Measurements from ENCODE around the gene ACBD4. TPM values are rescaled to one million over a fixed set of nuclear protein-coding genes. Genes with fewer than 3 reads are reported as not detected.

ACBD4 gene
- total and polyA plus RNA-seq, 2 of the 13 experiments (the other 11 are each of a cell fraction or from before 2014, with no cell fraction given) = 16.1 to 26.9 TPM

GRCh38 chr17:45160447-45161287 is 25.2 kb downstream of the ACBD4 start (continued):
- TF ChIP-seq ARID4A (CRISPR knock-in tag; IDR thresholded peaks at IDR 0.05; ENCODE audit: borderline replicate concordance) = peak; percentile 82
- TF ChIP-seq AGO1 (IDR thresholded peaks at IDR 0.05; ENCODE audit: low read depth, low read length, poor library complexity, severe bottlenecking) = no peak
- no peak for TF ChIP-seq ZKSCAN1 (IDR thresholded peaks at IDR 0.05; ENCODE audit: low read length)
- no peak for TF ChIP-seq ZNF350 (CRISPR knock-in tag; IDR thresholded peaks at IDR 0.05; ENCODE audit: borderline replicate concordance, low read depth)
- TF ChIP-seq, protein P1, sequence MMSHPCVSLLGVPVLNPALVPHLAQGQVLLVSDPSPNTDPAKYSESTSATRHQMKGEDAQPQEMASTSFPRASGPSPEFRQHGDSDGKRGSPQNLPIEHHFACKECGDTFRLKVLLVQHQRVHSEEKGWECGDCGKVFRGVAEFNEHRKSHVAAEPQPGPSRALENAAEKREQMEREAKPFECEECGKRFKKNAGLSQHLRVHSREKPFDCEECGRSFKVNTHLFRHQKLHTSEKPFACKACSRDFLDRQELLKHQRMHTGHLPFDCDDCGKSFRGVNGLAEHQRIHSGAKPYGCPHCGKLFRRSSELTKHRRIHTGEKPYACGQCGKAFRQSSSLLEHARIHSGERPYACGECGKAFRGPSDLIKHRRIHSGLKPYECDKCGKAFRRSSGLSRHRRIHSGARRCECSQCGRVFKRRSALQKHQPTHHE (CRISPR knock-in tag; IDR thresholded peaks at IDR 0.05; ENCODE audit: borderline replicate concordance) = 0 out of 2 replicates have a peak, but pooled peaks have one; percentile 67
- TF ChIP-seq HNRNPH1 (optimal IDR thresholded peaks at IDR 0.05; ENCODE audit: low read depth, low read length) = peak; percentile 95
- TF ChIP-seq, protein P2, sequence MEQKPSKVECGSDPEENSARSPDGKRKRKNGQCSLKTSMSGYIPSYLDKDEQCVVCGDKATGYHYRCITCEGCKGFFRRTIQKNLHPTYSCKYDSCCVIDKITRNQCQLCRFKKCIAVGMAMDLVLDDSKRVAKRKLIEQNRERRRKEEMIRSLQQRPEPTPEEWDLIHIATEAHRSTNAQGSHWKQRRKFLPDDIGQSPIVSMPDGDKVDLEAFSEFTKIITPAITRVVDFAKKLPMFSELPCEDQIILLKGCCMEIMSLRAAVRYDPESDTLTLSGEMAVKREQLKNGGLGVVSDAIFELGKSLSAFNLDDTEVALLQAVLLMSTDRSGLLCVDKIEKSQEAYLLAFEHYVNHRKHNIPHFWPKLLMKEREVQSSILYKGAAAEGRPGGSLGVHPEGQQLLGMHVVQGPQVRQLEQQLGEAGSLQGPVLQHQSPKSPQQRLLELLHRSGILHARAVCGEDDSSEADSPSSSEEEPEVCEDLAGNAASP (CRISPR knock-in tag; IDR thresholded peaks at IDR 0.05; ENCODE audit: borderline replicate concordance) = peak; percentile 53
- no peak for TF ChIP-seq ZNF619 (CRISPR knock-in tag; IDR thresholded peaks at IDR 0.05)
- peak; percentile 8; the same call in 1 of the 2 replicates for TF ChIP-seq FOXK1 (CRISPR knock-in tag; IDR thresholded peaks at IDR 0.05; ENCODE audit: borderline replicate concordance, low read depth)
- no peak for TF ChIP-seq HHEX (CRISPR knock-in tag; IDR thresholded peaks at IDR 0.05)
- no peak for TF ChIP-seq HDAC6 (IDR thresholded peaks at IDR 0.05; ENCODE audit: low read depth, low read length)
- TF ChIP-seq ARNT2 (CRISPR knock-in tag; IDR thresholded peaks at IDR 0.05; ENCODE audit: low read depth) = peak; percentile 81
- no peak; the same call in 1 of the 2 replicates for TF ChIP-seq ZFP36L1 (CRISPR knock-in tag; IDR thresholded peaks at IDR 0.05)
- no peak for TF ChIP-seq ZBTB14 (CRISPR knock-in tag; IDR thresholded peaks at IDR 0.05)
- no peak for TF ChIP-seq ZNF30 (CRISPR knock-in tag; IDR thresholded peaks at IDR 0.05)
- peak; percentile 76 for TF ChIP-seq KMT2A (CRISPR knock-in tag; IDR thresholded peaks at IDR 0.05)
- TF ChIP-seq CENPT (CRISPR knock-in tag; IDR thresholded peaks at IDR 0.05; ENCODE audit: low read depth) = no peak
- TF ChIP-seq BORCS8-MEF2B (CRISPR knock-in tag; IDR thresholded peaks at IDR 0.05) = 0 out of 2 replicates have a peak, but pooled peaks have one; percentile 11
- no peak for TF ChIP-seq ZNF740 (CRISPR knock-in tag; IDR thresholded peaks at IDR 0.05)
